MV-4-11 (cell line): ENCODE data around the gene MED13.
A peak's percentile ranks its signal among the peaks of the same experiment; 100 is the strongest.
"Not testable (repeated sequence)": the region's sequence is repeated elsewhere in the genome, so short reads cannot be mapped to it uniquely, and the experiment has no call there.

Experiments
- DNase-seq: peaks from one replicate; lab custom pipeline; 2025; lab: John Stamatoyannopoulos, UW

The MED13 gene

GRCh38 chr17:62052765-62053338 lies 12.2 kb downstream of the MED13 start:
- no peak for DNase-seq

DNA sequence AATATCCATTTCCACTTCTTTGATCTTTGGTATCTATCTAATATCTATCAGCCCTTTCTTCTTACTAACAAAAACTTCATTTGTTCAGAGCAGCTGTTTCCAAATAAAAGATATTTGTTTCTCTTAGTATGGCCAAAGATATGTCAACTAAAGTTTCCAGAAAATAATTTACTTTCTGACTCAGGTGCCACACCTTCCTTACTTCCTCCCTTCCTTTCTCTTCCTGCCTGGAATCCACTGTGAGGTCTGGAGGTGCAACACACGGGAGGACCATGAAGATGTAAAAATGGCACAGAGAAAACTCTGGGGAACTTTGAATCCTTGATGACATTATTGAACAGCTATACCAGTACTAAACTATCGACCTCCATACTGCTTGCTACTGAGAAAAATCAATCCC lies 14.0 kb downstream of the MED13 start:
- DNase-seq, result no peak

DNA sequence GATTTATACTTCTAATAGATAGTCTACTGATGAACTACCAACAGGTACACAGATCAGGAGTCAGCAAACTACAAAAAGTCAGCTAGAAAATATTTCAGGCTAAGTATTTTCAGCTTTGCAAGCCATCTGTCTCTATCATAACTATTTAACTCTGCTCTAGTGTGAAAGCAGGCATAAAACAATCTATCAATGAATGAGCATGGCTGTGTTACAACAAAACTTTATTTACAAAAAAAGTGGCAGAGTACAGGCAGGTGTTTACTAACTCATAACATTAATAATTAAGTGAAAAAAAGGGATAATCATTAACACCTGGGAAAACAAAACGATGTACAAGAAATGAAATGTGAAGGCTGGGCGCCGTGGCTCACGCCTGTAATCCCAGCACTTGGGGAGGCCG lies 15.8 kb downstream of the MED13 start:
- DNase-seq, result no peak

DNA sequence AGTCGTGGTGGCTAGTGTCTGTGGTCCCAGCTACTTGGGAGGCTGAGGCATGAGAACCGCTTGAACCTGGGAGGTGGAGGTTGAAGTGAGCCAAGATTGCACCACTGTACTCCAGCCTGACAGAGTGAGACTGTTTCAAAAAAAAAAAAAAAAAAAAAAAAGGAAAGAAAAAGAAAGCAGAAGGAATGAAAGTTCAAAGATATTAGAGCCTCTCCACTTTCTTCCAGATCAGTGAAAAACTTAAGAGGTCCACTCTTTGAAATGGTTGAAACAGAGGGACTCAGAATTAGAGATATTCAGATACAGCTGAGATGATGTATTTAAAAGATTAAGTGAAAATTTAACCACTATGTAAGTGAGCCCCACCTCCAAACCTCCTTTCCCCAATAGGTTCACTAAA lies 16.8 kb downstream of the MED13 start:
- no peak for DNase-seq

GRCh38 chr17:62045517-62045916 lies 19.6 kb downstream of the MED13 start:
- DNase-seq, result no peak

GRCh38 chr17:62045109-62045508 lies 20.0 kb downstream of the MED13 start:
- no peak for DNase-seq

GRCh38 chr17:62043602-62044001 lies 21.5 kb downstream of the MED13 start:
- no peak for DNase-seq

DNA sequence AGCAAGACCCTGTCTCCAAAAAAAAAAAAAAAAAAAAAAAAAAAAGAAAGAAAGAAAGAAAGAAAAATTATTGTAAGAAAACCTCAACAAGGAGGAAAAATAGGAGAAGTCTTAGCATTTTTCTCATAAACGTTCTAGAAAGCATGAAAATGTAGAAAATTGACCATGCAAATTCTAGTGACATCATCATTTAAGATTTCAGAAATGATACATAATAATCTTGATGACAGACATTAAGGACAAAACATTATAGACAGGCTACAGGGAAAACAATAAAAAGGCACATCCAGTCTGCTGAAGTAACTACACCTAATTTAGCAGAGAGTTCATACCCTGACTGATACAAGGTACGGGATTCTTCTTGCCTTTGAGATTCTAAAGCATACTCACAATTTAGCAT lies 21.9 kb downstream of the MED13 start:
- no peak for DNase-seq

GRCh38 chr17:62038248-62038647 lies 26.8 kb downstream of the MED13 start:
- DNase-seq, result no peak

DNA sequence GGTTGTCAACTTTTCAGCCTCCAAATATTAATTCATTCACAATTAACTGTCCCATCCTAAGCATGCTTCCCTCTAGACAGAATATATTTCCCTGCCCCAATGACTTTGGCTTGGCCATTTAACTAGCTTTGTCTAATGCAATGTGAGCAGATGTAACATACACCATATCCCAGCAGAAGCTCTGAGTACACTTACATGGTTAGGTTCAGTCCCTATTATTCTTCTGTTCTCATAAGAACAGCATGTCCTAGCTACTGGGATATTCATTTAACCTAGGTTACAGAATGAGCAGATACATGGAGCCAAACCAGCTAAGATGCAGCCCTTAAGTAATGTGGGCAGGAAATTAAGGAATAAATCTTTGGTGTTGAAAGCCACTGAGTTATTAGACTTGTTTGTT lies 31.8 kb downstream of the MED13 start:
- no peak for DNase-seq

DNA sequence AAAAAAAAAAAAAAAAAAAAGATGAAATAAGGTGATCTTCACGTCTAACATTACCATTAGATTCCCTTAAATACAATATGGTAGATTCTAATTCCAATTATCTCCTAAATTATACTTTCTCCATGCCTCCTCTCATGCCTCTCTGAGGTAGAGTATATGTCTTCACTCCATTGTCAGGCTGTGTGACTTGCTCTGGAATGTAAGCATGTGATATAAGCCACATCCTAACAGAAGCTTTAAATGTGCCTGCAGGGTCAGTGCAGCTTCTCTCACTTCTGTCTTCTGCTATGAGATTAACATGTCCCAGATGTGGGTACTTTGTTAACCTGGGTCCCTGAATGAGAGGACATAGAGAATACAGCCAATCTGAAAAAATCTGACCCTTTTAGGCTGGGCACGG lies 32.6 kb downstream of the MED13 start:
- peak; percentile 72 for DNase-seq

- no peak for DNase-seq
Observed at GRCh38 chr17:62030264-62030663, 34.8 kb downstream of the MED13 start.

GRCh38 chr17:62024866-62025265 lies 40.2 kb downstream of the MED13 start:
- DNase-seq, result no peak

DNA sequence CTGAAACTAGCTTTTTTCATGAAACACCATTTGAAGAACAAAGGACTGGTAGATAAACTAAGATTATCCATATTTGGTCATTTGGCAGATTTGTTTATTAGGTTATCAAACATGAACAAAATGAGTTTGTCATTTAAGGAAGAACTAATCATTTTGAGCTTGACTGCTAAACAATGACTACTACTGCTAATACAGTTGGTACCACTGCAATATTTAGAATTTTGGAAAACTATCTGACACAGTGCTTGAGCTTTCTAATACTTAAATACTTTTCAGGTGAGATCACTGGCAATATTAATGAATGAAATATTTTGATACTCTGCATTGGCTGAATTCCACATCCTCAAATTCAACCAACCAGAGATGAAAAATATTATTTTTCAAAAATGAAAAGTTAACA lies 47.2 kb downstream of the MED13 start:
- no peak for DNase-seq

DNA sequence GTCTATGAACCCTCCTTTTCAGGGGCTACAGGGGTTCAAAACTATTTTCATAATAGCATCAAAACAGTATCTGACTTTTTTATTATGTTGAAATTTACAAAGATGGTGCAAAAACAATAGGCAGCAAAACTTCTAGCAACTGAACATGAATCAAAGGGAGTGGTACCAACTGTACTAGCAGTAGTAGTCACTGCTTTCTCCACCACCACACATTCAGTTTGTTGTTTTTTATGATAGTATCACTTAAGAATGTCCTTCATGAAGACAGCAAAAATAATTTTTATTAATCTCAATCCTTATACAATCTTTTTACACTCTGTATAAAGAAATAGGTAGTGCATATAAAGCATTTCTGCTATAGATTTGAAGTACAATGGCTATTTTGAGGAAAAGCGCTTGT lies 47.6 kb downstream of the MED13 start:
- no peak for DNase-seq

- DNase-seq, result peak; percentile 43
Observed at GRCh38 chr17:62014526-62014925, 50.6 kb downstream of the MED13 start.

DNA sequence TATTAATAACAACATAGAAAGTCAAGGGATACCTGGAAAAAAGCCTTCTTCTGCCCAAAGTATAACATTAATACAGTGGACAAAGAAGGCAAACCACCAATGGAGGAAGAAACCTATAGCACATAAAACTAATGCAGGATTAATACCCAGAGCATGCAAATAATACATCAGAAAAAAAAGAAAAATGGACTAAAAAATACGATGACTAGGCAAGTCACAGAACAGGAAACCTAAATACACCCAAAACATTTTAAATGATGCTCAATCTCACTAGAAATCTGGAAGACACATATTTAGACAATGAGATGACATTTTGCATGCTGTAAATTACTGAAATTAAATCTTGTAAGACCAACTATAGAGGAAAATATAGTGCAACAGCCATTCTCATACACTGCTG lies 55.9 kb downstream of the MED13 start:
- DNase-seq, result no peak

DNA sequence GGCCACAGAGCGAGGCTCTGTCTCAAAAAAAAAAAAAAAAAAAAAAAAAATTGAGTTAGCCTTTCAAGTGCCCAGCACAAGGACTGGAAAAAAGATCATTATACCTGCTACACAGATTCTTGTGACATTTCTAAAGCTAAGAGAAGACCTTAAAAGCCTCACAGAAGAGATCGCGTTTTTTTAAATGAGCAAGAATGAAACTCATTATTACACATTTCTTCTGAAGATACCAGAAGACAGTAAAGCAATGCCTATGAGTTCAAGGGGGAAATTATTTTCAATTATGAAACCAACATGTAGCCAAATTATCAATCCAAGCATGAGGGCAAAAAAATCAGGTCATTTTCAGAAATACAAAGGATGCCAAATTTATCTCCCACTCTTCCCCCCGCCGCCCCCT lies 56.8 kb downstream of the MED13 start:
- no peak for DNase-seq

GRCh38 chr17:62004388-62004787 lies 60.7 kb downstream of the MED13 start:
- DNase-seq, result no peak

DNA sequence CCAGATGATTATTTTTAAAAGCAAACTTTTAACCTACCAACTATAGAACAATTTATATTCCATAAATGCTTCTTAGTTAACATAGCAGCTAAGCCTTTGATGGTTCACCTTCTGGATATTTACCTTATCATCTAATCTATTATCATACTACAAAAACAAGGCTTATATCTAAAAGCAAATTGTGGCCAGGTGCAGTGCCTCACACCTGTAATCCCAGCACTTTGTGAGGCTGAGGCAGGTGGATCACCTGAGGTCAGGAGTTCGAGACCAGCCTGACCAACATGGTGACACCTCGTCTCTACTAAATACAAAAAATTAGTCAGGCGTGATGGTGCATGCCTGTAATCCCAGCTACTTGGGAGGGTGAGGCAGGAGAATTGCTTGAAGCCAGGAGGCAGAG lies 61.9 kb downstream of the MED13 start:
- DNase-seq, result not testable (repeated sequence)

- DNase-seq, result no peak
Observed at GRCh38 chr17:62001105-62001504, 64.0 kb downstream of the MED13 start.

- DNase-seq, result no peak
Observed at GRCh38 chr17:62000186-62000585, 64.9 kb downstream of the MED13 start.

GRCh38 chr17:61998534-61998933 lies 66.5 kb downstream of the MED13 start:
- not testable (repeated sequence) for DNase-seq

GRCh38 chr17:61997664-61998063 lies 67.4 kb downstream of the MED13 start:
- no peak for DNase-seq
